T-helper 2 cell (primary cell): ENCODE data around the gene CEP97.
"Not testable (repeated sequence)": the region's sequence is repeated elsewhere in the genome, so short reads cannot be mapped to it uniquely, and the experiment has no call there.

Source experiments
- DNase-seq, 5 experiments: peaks; one replicate each; pipeline versions ENCODE4 v3.0.0 to v3.0.0-alpha.2; 2012 to 2022

Gene CEP97

GRCh38 chr3:101701696-101702634 lies 22.4 kb upstream of the CEP97 start:
- no peak for DNase-seq

DNA sequence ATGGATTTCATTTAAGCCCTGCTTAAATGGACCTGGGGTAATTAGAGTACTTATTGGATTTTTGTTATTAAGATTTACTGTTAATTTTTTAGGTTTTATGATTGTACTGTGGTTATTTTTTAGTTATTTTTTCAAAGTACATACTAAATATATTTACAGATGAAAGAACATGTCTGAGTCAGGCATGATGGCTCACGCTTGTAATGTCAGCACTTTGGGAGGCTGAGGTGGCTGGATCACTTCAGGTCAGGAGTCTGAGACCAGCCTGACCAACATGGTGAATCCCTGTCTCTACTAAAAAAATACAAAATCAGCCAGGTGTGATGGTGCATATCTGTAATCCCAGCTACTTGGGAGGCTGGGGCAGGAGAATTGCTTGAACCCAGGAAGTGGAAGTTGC lies 21.7 kb upstream of the CEP97 start:
- no peak for DNase-seq

GRCh38 chr3:101703169-101703568 lies 21.2 kb upstream of the CEP97 start:
- DNase-seq, result no peak

- not testable (repeated sequence) for DNase-seq
Measured at GRCh38 chr3:101704639-101705038, 19.8 kb upstream of the CEP97 start.

DNA sequence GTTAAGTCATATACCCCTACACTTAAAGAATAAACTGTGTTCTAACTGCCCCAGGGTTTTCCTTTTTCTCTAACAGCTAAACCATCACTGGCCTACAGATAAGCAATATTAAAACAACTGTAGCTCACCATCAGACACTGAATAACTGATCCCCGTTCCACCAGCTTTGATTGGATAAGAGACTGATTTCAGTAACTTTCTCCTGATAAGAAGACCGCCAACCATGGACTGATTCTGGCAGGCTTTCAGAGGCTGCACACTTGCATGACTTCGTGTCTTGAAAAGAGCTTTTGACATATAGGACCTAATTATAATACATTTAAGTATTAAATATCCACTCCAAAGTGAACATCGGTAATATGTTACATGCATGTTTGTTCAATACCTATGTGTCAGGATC lies 15.3 kb upstream of the CEP97 start:
- DNase-seq, result no peak

DNA sequence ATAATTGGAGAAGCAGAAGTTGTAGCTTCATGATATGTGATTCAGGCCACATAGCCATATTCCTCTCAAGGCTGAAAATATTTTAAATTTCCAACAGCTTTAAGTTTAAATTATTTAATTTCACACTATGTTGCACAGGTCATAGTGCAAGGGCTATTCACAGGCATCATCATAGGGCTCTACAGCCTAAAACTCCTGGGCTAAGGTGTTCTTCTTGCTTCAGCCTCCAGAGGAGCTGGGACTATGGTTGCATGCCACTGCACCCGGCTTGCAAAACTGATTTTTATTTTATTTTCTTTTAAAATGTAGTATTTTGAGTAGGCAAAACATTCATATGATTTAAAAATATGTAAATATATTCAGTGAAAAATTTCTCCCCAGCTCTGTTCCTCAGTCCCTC lies 6.0 kb upstream of the CEP97 start:
- DNase-seq, result no peak

DNA sequence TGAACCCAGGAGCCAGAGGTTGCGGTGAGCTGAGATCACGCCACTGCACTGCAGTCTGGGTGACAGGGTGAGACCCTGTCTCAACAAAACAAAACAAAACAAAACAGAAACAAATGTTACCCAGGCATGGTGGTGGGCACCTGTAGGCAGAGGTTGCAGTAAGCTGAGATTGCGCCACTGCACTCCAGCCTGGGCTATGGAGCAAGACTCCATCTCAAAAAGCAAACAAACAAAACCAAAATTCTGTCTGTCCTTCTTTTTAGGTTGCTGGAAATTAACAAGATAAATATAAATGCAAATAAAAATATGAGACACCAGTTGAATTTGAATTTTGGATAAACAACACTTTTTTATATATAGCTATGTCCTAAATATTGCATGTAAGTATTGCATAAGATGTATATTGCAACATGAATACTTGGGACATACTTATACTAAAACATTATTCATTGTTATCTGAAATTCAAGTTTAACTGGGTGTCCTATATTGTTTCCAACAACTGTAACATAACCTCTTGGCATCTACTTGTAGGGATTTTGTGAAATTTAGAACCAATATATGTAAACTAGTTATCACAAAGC lies 4.7 kb upstream of the CEP97 start:
- no peak for DNase-seq

- DNase-seq, result peak in 1 of 5 experiments; percentile 42
Measured at GRCh38 chr3:101720851-101721840, 3.3 kb upstream of the CEP97 start.

DNA sequence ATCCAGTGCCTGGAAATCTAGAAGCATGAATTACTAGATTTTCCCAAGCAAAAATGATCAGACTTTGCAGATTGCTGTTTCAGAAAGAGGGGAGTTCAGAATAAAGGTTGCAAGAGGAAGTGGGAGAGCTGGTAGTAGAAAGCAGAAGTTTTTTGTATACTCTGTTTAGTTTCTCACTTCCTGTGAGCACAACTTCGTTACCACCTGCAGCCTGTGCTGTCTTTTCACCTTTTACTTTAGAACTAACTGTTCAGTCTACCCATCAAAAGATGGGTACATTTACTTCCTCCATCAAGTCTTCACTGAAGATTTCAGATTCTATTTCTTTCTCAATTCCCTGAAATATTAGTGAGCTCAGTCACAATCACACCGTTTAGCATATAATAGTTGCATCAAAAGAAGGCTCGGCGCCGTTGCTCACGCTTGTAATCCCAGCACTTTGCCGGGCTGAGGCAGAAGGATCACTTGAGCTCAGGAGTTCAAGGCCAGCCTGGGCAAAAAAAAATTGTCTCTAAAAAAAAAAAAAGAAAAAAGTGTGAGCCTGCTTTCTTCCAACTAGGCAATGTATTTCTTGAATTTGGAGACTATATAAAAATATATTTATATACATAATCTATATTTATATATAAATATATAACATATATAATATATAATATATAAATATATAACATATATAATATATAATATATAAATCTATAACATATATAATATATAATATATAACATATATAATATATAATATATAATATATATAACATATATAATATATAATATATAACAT lies 1.8 kb upstream of the CEP97 start:
- DNase-seq, result peak in 1 of 5 experiments; percentile 81

DNA sequence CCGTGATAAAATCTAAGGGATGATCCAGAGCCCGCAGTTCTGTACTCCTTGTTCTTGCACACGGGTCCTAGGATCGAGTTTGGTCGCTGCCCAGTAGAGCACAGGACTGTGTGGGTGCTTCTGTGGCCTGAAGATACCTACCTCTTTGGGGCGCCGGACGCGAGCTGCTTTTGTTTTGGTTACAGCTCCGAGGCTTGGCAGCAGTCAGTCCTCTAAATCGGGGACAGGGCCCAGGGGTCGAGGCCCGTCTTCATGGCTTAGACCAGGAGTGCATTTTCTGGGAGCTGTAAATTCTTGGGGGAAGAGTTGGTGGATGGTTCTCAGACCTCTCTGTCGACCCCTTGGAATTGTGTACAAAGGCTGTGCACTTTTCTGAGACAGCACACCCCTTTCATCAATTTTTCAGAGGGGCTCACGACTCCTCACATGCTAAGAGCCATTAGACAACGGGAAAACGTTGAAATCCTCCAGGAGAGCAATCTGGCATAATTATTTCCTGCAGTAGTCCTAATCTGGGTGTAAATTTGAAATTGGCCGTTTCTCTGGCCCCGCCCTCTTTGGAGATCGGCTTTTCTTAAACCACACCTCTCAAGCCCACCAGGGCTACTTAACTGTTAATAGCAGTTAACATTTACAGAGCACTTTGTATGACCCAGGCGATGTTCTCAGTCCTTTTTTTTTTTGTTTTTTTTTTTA lies 928 bp downstream of the CEP97 start:
- peak in 2 of 5 experiments; percentile 9 to 47 for DNase-seq

DNA sequence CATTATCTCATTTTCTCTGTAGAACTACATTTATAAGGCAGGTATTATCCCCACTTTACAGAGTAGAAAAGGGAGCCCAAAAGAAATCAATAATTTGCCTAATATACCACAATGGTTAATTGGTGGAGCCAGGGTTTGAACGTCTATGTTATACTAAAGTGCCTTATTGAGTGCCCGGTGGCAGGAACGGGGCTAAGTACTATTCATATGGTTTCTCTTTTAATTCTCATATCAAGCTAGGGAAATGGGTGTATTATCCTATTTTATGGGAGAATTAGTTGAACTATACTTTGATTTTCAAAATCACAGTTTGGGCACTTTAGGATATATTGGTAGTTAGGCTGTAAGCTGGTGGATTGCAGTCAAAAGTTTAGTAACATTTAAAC lies 1.5 kb downstream of the CEP97 start:
- DNase-seq, result no peak

DNA sequence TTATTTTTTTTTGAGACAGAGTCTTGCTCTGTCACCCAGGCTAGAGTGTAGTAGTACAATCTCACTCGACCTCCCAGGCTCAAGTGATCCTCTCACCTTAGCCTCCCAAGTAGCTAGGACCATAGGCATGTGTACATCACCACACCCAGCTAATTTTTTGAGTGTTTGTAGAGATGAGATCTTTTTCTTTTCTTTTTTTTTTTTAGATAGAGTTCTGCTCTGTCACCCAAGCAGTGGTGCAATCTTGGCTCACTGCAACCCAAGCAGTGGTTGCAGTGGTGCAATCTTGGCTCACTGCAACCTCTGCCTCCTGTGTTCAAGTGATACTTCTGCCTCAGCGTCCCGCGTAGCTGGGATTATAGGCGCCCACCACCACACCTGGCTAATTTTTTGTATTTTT lies 5.2 kb downstream of the CEP97 start:
- DNase-seq, result no peak

- DNase-seq, result no peak
Measured at GRCh38 chr3:101730839-101731238, 6.4 kb downstream of the CEP97 start.

- no peak for DNase-seq
Measured at GRCh38 chr3:101732240-101732641, 7.8 kb downstream of the CEP97 start.

DNA sequence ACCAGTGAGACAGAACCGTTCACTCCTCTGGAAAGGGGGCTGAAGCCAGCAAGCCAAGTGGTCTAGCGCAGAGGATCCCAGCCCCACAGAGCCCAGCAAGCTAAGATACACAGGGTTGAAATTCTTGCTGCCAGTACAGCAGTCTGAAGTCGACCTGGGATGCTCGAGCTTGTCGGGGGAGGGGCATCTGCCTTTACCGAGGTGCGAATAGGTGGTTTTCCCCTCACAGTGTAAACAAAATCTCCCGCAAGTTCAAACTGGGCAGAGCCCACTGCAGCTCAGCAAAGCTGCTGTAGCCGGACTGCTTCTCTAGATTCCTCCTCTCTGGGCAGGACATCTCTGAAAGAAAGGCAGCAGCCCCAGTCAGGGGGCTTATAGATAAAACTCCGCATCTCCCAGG lies 11.4 kb downstream of the CEP97 start:
- DNase-seq, result no peak

- DNase-seq, result not testable (repeated sequence)
Measured at GRCh38 chr3:101741914-101742313, 17.5 kb downstream of the CEP97 start.

DNA sequence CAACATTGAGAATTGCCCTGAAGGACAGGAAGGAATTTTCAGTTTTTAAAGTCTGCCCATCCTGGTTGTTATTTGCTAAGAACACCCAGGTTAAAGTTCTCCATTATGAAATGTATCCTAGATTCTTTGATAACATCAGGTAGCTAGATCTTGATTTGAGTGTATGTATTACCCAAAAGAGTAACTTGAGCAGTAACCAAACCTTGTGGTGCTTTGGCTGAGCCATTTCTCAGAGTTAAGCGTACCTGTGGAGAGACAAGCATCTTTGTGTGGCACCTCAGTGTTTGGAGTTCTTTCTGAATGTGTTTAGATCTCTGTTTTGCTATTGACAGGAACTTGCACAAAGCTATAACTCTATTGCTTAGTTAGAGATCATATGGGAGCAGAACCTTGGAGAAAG lies 20.4 kb downstream of the CEP97 start:
- DNase-seq, result peak in 1 of 5 experiments; percentile 71

DNA sequence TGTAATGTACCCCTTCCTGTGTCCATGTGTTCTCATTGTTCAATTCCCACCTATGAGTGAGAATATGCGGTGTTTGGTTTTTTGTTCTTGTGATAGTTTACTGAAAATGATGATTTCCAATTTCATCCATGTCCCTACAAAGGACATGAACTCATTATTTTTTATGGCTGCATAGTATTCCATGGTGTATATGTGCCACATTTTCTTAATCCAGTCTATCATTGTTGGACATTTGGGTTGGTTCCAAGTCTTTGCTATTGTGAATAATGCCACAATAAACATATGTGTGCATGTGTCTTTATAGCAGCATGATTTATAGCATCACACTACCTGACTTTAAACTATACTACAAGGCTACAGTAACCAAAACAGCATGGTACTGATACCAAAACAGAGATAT lies 21.5 kb downstream of the CEP97 start:
- DNase-seq, result not testable (repeated sequence)

DNA sequence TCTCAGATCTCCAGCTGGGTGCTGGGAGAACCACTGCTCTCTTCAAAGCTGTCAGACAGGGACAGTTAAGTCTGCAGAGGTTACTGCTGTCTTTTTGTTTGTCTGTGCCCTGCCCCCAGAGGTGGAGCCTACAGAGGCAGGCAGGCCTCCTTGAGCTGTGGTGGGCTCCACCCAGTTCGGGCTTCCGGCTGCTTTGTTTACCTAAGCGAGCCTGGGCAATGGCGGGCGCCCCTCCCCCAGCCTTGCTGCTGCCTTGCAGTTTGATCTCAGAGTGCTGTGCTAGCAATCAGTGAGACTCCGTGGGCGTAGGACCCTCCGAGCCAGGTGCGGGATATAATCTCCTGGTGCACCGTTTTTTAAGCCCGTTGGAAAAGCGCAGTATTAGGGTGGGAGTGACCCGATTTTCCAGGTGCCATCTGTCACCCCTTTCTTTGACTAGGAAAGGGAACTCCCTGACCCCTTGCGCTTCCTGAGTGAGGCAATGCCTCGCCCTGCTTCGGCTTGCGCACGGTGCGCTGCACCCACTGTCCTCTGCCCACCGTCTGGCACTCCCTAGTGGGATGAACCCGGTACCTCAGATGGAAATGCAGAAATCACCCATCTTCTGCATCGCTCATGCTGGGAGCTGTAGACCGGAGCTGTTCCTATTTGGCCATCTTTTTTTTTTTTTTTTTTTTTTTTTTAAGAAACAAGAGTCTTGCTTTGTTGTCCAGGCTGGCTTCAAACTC lies 29.1 kb downstream of the CEP97 start:
- peak in 2 of 5 experiments; percentile 30 for DNase-seq

DNA sequence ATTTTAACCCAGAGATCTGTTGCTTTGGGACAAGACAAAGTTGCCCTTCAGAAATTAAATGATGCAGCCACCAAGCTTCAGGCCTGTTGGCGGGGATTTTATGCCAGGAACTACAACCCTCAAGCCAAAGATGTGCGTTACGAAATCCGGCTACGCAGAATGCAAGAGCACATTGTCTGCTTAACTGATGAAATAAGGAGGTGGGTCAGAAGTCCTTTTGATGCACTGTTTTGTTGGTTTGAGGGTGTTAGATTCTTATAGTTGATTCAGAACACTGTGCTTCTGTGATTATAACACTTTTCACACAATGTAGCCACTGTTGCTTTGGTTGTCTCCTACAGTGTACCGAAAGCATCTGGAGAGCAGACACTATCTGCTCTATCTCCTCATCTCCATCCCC lies 33.8 kb downstream of the CEP97 start:
- DNase-seq, result no peak
